H4 (cell line): ENCODE results near the gene SIRPA. TPM values are rescaled to one million over a fixed set of nuclear protein-coding genes. Genes with fewer than 3 reads are reported as not detected.

Source experiments
- DNase-seq: peaks from one replicate; pipeline ENCODE4 v3.0.0-alpha.2; 2015; ENCODE audit warnings: low spot score
- total RNA-seq: library from RNA; depleted of rRNA; stranded (reverse); fragments of >200 nt; shearing (Covaris generic); gene quantifications from 2 replicates; pipeline ENCODE4 v1.2.3, GENCODE V29; 2014

SIRPA gene
- total RNA-seq, 1 experiment from 2014 or later = 10.6 TPM

DNA sequence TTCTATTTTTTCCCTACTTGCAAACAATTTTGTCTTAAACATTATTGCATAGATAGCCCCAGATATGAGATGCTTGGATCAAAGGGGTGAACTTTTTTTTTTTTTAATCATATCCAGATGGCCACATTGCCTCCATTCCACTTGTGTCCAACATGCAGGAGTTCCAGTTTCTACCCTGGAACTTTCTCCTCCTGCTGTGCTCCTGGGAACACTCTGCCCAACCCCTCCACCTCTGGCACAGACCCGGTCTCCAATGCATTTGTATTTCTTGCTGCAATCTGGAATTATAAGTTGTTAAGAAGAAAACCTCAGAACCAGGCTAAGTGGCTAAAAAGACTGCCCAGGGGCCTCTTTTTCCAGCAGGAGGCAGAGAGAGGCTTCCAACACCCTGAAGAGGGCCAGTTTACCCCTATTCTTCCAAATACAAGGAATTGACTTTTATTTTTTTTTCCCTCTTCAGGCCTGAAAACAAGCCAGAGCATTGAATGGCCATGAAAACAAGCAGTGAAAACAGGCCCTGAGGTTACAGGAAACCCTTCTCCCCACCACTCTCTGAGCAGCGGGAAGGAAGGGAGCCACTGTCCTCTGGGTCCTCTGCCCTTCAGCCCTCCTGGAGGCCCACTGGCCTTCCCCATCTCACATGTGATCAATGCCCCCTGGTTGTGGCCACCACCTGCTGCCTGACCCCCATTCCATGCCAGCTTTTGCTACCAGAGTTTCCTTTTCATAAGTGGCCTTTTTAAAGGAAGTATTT lies 54.3 kb downstream of the SIRPA start:
- DNase-seq = no peak

DNA sequence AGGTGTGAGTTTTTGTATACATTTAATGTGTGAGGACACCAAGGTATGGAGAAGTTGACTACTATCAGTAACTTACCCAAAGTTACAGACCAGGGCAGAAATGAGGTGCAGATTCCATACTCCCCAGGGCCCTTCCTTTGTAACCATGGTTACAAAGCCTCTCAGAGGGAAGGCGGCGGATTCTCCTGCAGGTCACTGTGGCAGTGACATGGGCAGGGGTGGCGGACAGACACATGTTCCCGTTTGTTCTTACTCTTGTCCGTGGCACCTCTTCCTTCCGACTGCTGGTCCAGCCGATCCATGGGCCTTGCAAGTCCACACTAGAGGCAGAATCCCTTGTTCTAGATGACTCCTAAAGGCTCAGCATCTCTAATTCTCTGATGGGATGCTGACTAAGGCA lies 55.6 kb downstream of the SIRPA start:
- DNase-seq = no peak

DNA sequence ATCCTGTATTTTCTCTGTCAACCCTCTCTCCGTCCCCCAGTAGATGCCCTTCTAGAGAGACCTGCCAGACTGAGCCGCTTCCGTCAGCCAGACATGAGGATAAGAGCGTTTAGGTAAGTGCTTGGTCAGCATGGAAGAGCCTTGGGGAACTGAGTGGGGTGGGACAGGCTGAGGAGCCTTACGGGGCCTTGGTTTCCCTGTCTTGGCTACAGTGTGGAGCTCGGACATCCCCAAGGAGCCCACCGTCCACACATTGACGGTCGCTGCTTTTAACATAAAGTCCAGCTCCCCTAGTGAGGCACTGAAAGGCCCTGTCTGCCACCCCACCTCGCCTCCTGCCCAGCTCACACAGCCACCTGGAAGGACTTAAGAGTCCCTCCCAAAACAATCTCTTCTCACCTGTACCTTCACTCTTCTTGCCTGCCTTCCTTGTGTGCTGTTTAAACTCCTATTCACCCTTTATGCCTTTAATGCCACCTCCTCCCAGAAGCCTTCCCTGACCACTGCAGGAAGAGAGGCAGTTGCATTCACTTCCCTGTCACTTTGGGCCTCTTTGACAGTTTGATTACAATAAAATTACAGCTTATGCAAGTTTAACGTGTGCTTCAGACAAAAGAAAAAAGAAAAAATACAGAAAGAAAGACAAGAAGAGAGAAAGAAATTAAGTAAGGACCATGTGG lies 56.4 kb downstream of the SIRPA start:
- DNase-seq = no peak

DNA sequence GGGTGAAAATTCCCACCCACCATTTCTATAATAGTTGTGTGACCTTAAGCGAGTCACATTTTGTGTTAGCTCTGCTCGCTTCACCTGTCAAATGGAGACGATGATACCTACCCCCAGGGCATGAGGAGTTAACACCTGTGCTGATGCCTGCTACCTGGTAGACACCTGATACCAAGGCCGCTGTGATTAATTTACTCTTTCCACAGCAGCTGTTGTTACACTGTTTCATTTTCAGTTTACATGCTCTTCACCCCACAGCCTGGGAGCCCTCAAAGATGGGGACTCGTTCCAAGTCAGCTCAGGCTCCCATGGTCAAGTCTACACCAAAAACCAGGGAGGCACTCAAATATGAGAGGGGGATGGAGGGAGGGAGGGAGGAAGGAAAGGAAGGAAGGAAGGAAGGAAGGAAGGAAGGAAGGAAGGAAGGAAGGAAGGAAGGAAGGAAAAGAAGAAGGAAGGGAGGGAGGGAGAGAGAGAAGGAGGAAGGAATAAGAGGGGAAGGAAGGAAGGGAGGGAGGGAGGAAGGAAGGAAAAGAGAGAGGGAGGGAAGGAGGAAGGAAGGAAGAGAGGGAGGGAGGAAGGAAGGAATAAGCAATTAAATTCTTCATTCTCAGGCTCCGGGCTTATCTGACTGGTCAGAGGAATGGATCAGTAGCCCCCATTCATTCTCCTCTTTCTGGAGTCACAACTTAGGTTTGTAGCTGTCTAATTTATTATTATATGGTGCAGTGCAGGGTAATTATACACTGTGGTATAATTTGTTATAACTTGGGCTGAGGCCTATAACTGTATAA lies 57.7 kb downstream of the SIRPA start:
- DNase-seq = no peak

- no peak for DNase-seq
Measured at GRCh38 chr20:1953621-1954020, 58.4 kb downstream of the SIRPA start.

DNA sequence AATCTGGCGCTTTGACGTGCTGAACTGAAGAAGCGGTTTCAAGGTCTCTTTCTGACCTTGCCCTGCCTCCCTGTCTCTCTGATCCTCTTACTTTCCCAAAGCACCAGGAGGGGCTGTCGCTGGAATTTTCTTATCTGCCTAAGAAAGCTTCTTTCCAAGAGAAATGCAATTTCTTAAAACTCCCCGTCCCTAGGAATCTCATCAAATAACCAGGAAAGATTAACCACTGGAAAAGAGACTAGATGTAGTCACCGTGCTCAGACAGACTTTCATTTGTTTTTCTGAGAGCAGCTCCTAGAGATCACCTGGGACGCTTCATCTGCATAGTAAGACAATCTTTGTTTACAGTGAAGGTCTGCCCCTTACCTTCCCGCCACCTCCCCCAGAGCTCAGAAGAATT lies 60.0 kb downstream of the SIRPA start:
- no peak for DNase-seq

DNA sequence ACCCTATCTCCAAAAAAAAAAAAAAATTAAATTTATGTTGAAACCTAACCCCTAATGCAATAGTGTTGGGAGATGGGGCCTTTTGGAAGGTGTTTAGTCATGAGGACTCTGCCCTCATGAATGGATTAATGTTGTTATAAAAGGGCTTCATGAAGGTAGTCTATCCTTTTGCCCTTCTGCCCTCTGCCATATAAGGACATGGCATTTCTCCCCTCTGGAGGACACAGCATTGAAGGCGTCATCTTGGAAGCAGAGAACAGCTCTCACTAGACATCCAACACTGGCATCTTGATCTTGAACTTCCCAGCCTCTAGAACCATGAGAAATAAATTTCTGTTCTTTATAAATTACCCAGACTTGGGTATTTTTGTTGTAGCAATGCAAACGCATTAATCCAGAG lies 63.2 kb downstream of the SIRPA start:
- no peak for DNase-seq

DNA sequence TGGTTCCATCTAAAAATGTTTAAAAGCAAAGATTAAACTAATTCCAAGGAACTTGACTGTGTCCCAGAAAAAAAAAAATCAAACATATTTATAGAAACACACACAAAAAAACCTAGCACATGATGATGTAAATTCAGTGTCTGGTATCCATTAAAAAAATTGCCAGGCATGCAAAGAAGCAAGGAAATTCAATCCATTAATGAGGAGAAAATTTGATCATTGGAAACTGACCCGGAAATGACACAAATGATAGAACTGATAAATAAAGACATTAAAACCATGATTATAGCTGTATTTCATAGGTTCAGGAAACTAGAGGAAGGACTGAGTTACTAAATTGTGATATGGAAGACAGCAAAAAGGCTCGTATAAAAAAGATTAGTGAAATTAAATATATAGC lies 63.9 kb downstream of the SIRPA start:
- DNase-seq = no peak

DNA sequence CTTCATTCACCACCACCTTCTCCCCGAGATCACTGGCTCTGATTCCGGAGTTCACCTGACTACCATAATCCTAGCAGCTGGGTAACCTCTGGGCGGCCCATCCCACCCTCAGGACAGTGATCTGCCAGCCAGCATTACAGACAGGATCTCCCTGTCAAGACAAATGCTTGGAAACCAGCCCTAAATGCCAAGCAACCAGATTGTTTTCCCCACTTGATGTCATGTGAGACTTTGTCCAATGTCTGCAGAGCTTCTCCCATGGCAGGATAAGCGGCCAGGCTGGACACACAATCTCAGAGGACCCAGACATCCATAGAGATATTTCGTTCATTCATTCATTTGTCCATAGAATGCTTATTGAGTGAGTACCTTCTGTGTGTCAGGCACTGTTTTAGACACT lies 66.2 kb downstream of the SIRPA start:
- no peak for DNase-seq

GRCh38 chr20:1964061-1964460 lies 68.9 kb downstream of the SIRPA start:
- DNase-seq = no peak

DNA sequence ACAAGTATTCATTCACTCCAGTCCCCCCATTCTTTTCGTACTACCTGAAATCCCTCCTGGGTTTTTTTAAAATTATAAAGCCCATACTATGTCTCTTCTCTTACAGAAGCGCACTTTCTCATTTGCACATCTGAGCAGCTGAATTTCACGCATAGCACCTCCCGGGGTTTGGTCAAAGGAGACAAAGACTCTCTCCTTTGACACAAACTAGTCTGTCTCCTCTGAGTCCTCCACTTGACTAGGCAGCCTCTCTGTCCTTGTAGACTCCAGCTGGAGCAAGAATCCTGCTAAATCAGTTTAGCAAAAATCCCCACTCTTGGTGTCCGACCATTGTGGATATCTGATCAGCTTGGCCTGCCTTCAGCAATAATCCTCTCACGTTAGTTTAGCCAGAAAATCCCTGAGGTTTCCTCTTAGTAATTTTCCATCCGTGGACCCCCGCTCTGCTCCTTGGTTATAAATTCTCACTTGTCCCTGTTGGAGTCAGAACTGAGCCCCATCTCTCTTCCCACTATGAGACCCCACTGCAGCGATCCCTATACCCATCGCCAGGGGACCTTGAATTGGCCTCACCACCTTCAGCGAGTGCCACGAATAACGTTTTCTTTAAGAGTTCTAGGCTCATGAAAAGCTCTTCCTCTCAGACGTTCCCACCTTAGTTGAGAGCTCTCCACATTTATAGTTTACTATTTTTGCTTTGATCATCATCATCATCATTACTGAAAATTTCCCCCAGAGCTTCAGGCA lies 69.6 kb downstream of the SIRPA start:
- DNase-seq = no peak

DNA sequence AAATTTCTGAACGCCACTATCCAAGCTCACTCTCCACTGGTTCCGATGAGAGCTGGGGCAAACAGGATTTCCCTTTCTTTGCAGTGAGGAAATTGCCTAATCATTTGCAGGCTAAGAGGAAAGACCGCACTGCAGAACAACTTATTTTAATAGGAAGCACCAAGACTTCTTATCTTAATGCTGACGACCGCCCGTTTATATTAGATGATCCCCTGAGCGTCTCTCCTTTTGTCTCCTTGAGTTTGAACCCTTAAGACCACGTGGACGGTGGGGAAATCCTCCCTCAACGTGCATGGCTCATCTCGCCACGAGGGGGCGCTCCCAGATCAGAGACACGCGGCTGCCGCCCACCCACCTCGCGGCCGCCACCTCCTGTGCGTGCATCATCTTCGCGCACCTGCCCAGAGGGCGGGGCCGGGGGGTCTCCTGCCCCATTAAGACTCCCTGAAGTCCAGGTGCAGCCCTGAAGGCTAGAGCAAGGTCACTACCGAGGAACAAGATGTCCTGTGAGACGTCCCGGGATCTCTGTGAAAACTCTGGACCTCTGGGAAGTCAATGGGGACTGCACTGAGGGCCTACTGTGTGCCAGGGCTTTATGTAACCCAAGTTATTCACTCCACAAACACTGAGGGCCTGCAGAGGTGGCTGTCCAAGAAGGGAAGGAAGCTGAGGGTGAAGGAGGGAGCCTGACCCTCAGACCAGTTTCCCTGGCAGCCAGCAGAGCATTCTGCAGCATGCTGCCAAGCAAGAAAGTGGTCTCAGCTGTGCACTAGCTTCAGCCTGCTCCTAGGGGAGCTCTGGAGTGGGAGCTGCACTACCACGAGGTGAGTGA lies 70.5 kb downstream of the SIRPA start:
- DNase-seq = peak; percentile 59

DNA sequence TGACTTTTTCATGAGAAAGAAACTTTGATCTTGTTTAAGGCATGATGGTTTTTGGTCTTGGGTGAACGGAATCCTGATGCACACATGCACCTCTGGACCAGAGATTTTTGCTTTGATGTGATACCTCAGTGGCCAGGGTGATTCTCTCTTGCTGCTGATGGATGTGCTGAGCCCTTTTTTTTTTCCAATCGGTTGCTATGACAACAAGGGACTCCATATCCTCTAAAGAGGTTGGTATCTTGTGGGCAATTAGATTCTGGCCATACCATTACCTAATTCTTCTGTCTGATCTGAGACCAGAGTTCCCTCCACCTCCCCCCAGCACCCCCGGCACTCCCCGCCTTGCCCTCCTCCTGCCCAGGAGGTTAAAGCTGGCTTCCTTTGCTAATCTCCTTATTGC lies 73.8 kb downstream of the SIRPA start:
- DNase-seq = no peak

GRCh38 chr20:1971893-1972586 lies 76.8 kb downstream of the SIRPA start:
- DNase-seq = no peak

DNA sequence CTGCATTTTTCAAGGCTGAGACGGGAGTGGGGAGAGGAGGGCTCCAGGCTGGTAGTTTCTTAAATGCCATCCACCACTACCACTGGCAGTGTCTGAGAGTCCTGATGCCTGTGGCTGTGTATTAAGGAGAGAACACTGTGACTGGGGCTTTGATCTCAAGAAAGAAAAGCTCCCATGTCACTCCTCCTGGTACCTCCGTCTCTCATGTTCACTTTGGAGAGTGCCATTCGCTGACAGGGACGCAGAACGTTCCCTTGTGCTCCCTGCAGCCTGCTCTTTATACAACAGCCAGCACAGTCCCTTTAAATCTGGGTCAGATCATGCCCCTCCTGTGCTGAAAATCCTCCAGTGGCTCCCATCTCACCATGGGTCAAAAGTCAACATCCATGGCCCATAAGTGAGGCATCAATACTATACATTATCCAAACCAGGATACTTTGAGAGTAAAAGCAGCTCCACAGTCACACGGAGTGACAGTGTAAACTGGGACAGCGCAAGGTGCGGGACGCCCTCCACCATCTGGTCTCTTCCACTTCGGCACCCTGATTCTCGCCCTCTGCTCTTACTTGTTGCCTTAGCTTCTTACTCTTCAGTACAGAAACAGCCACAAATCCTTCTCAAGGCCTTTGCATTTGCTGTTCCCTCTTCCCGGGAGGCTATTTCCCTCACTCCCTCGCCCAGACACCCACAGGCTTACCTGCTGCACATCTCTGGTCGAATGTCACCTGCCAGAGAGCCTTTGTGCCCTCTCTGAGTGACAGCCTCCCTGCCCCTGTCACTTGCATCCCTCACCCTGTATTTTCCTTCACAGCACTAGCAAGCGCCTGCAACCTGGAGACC lies 78.6 kb downstream of the SIRPA start:
- DNase-seq = no peak

DNA sequence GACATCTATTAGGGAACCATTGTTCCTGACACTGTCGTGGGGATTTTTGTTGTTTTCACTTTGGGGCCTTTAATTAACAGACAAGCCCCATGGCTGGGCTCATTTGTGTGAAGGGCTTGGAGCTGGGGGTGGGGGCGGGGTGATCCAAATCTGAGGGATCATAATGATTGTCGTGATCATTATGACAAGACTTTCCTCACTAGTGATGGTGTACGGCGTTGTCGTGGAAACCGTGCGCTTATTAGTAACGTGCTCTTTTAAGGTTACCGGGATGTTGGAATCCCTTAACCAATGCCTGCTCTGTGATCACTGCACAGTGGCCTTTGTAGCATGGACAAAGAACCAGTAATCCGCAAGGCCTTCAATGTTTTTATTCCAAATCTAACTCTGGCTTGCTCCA lies 80.1 kb downstream of the SIRPA start:
- DNase-seq = no peak

DNA sequence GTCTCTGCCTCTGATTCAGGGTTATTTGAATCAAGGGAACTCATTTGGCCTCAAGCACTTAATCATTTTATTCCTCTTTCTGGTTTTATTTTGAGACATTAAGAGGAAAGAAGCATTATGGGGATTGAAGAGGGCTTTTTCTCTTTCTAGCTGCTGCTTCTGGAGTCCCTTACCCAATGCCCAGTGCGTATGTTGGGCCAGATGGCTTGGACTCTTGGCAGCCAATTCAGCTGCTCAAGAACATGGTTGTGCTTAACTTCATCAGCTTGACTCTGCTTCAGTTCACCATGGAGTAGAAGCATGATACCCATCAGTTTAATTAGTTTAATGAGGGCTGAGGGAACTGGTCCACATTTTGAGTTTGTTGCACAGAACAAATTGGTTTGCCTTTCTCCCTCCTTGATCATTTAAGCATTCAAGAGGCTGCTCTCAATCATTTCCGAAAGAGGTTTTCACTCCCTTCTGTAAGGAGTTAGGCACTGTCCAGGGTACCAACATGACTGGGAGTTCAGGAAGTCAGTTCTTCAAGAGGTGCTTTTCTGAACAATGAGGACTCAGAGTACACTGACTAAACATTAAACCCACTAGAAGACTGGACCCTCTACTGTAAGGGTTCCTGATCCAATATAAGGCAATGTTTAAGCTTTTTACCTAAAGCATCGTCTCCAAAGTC lies 84.0 kb downstream of the SIRPA start:
- DNase-seq = no peak

DNA sequence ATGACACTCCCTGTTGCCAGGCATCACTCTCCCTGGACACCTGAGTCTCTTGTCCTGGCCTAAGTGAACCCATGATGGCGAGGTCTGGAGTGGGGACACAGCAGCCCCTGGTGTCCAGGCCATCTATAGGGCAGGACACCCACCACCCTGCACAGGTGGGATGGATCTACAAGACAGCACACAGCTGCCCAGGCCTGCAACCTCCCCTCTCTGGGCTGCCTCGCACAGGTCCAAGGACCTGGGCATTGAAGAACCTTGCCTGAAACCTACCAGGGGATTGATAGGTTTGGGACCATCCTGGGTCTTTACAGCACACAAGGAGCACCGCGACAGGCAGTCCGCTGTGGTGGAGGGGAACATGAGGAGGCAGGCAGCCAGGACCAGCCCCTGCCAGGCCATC lies 87.5 kb downstream of the SIRPA start:
- DNase-seq = no peak

DNA sequence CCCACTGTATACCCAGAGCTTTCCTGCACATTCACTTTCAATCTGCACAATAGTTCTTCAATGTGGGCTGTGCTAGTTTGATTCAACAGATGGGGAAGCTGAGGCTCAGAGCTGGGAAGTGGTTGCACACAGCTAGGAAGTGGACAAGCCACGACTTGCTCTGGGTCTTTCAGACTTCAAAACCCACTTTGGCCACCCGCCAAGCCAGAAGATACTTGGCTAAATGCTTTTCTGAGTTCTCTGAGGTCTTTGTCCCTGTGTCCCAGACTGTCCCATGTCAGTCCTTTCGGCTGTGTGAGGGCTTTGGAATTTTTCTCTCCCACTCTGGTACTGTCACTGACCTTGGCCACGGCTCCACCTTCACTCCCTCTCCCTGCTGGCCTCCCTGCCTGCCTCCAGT lies 88.1 kb downstream of the SIRPA start:
- no peak for DNase-seq
